ENCODE data around the gene THTPA.
"Not testable (repeated sequence)": the region's sequence is repeated elsewhere in the genome, so short reads cannot be mapped to it uniquely, and the experiment has no call there.

THTPA gene

DNA sequence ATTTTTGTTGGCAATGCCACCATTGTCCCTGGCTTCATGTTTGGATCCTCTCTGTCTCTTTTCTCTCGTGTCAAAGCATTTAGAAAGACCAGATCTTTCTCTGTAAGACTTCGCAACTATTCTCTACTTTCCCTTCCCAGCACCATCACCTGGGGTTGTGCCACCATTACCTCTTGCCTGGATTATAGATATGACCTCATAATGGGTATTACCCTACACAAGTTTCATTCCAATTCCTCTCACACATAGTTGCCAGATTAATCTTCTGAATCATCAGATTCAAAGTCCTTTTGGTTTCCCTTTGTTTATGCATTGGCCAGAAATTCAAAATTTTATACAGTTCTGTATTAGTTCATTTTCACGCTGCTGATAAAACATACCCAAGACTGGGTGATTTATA, 52.9 kb downstream of the THTPA start:
- Histone ChIP-seq H3K36me3 (no peaks in the 10 kb centered on the region), H4K20me1 (no peaks in the 10 kb centered on the region), H3K4me1 (peaks cover 21% of the 10 kb centered on the region), H3K4me3 (no peak overlapping the region), H3K9ac (no peak overlapping the region), H3K27me3 (no peaks in the 10 kb centered on the region), H3K27ac (no peak overlapping the region), H3K4me2 (no peak overlapping the region), H3K9me3 (peaks cover 24% of the 10 kb centered on the region)
- TF ChIP-seq Cebpa-rat (IDR thresholded peaks at IDR 0.05) = no peak

DNA sequence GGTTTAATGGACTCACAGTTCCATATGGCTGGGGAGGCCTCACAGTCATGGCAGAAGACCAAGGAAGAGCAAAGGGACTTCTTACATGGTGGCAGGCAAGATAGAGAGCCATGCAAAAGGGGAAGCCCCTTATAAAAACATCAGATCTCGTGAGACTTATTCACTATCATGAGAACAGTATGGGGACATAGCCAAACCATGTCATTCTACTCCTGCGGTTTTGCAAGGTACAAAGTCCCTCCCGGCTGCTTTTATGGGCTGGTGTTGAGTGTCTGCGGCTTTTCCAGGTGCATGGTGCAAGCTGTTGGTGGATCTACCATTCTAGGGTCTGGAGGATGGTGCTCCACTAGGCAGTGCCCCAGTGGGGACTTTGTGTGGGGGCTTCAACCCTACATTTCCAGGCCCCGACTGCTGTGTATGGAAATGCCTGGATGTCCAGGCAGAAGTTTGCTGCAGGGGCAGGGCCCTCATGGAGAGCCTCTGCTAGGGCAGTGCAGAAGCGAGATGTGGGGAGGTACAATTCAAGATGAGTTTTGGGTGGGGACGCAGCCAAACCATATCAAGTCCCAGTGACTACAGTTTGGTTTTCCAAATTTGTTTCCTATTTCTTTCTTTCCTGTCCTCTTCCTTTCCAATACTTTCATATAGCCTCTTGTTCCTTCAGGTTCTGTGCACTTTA, 53.5 kb downstream of the THTPA start:
- not testable (repeated sequence) for H3K9ac ChIP-seq, H4K20me1 ChIP-seq, H3K27me3 ChIP-seq, H3K36me3 ChIP-seq
- Histone ChIP-seq H3K4me1 (peaks cover 21% of the 10 kb centered on the region), H3K9me3 (peaks cover 24% of the 10 kb centered on the region), H3K4me2 (peak overlapping the region; percentile 68), H3K27ac (peak overlapping the region; percentile 64), H3K4me3 (peak overlapping the region; percentile 41; the same call in 1 of the 2 replicates)
